HG03439 (cell line): Measurements from ENCODE around the gene ACSS3.

Experiments used
- ATAC-seq: cut with Tn5 transposase; IDR thresholded peaks from one replicate; pipeline ENCODE4 v1.9.1; 2021; ENCODE audit warnings: mild to moderate bottlenecking, moderate library complexity; ENCODE audit not compliant: unreplicated experiment

ACSS3 gene

GRCh38 chr12:81294325-81295190 is 216.7 kb downstream of the ACSS3 start:
- ATAC-seq = peak; percentile 50

- no peak for ATAC-seq
Measured at GRCh38 chr12:81295251-81295650, 217.4 kb downstream of the ACSS3 start.

- no peak for ATAC-seq
Measured at GRCh38 chr12:81296556-81297305, 218.9 kb downstream of the ACSS3 start.

GRCh38 chr12:81297601-81298000 is 219.7 kb downstream of the ACSS3 start:
- no peak for ATAC-seq

GRCh38 chr12:81300454-81300853 is 222.6 kb downstream of the ACSS3 start:
- ATAC-seq = no peak

- no peak for ATAC-seq
Measured at GRCh38 chr12:81303935-81304334, 226.1 kb downstream of the ACSS3 start.
